A549 treated with Hydrocortisone at 1 μM for 4 hours (cell line): ENCODE results near the gene PCDHA3. TPM values are rescaled to one million over a fixed set of nuclear protein-coding genes. Genes with fewer than 3 reads are reported as not detected.

ENCODE experiments used
- total RNA-seq: library from RNA; stranded (reverse); fragments of 200-300 nt; extraction: Qiagen RNA extraction; gene quantifications from 5 replicates; pipeline ENCODE4 v1.2.3, GENCODE V29; 2022

PCDHA3 gene
- total RNA-seq: 0.66 to 1.0 TPM (median 0.82 TPM) in 5 replicates

DNA sequence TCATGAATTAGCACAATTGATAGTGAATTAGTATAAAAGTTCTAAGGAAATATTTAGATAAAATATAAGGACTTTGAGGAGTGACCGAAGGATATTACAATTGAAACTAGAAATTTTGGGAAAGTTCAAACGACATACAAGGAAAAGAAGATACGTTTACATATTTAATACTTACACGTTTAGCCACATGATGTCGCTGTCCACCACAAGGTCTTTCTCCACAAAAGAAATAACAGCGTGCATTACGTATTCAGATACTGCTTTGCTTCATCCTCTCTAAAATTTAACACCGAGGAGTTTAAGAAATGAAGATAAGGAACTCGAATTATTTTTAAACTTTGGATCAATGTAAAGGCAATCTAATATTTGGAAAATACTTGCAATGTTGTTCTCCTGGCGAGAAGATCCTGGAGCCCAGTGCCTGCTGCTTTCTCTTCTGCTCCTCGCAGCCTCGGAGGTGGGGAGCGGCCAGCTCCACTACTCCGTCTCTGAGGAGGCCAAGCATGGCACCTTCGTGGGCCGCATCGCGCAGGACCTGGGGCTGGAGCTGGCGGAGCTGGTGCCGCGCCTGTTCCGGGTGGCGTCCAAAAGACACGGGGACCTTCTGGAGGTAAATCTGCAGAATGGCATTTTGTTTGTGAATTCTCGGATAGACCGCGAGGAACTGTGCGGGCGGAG lies at the start of gene PCDHA3:
TSS of gene PCDHA3 (plus strand) at position 242 of the 678 bp plus-strand sequence.

DNA sequence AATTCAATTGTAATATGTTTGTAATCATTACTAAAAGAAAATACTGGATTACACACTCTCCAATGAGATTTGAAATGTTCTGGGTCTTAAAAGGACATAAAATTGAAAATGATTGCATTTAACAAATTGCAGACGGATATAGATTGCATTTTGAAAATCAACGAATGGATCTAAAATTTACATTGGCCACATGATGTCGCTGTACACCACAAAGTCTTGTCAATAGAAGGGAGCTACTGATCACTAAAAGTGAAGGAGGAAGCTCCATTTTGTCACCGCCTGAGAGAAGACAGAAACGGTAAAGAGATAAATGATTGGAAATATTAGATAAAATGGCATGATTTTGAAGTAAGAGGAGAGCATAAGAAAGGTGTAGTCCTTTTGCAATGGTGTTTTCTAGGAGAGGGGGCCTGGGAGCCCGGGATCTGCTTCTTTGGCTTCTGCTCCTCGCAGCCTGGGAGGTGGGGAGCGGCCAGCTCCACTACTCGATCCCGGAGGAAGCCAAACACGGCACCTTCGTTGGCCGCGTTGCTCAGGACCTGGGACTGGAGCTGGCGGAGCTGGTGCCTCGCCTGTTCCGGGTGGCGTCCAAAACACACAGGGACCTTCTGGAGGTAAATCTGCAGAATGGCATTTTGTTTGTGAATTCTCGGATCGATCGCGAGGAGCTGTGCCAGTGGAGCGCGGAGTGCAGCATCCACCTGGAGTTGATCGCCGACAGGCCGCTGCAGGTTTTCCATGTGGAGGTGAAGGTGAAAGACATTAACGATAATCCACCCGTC lies 14.8 kb upstream of the PCDHA3 start, which contains the start of gene PCDHA1:
TSS of gene PCDHA1 (plus strand) at position 236 of the 782 bp plus-strand sequence.

GRCh38 chr5:140794595-140795258 lies 6.1 kb upstream of the PCDHA3 start, which contains the start of gene PCDHA2:
Gene PCDHA2, plus strand, starts transcription at chr5:140794852.

GRCh38 chr5:140806834-140807775 lies 6.2 kb downstream of the PCDHA3 start, which contains the start of gene PCDHA4:
Gene PCDHA4, plus strand, starts transcription at chr5:140807068.

GRCh38 chr5:140821375-140822280 lies 20.8 kb downstream of the PCDHA3 start, which contains the start of gene PCDHA5:
Gene PCDHA5, plus strand, starts transcription at chr5:140821613.

DNA sequence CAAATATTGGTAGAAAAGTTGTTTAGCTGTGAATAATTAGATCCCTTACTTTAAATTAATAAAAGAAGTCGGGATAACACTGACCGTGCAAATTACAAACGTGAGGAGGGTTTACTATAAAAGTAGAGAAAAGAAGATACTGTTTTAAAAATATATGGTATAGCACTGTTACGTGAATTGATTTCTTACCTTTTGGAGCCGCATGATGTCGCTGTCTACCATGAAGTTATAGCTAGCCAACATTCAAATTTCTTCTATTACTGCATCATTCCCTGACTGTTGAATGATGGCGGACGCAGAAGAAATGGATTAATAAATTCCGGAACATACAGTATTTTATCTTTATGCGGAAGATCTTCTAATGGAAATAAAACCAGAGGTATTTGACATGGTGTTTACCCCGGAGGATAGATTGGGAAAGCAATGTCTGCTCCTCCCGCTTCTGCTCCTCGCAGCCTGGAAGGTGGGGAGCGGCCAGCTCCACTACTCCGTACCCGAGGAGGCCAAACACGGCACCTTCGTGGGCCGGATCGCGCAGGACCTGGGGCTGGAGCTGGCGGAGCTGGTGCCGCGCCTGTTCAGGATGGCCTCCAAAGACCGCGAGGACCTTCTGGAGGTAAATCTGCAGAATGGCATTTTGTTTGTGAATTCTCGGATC lies 27.0 kb downstream of the PCDHA3 start, which contains the start of gene PCDHA6:
TSS of gene PCDHA6 (plus strand) at position 257 of the 658 bp plus-strand sequence. CDS start at position 389, 132 bp downstream.

DNA sequence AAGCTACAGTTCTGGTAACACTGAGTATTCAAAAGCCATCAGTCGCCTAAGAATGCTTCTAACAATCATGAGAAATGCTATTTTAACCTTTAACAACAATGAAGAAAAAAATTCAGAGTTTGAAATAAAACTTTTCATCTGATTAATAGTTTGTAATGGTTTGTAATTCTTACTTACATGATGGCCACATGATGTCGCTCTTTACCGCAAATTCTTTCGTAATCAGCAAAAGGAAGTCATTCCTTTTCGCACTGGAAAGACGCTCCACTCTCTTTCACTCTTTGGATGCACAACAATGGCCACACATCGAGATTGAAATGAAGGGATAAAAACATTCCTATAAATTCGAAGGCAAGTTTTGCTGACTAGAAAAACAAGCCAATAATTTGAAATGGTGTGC lies 33.1 kb downstream of the PCDHA3 start, which contains the start of gene PCDHA7:
TSS of gene PCDHA7 (plus strand) at position 277 of the 400 bp plus-strand sequence. CDS start at position 392, 115 bp downstream.

DNA sequence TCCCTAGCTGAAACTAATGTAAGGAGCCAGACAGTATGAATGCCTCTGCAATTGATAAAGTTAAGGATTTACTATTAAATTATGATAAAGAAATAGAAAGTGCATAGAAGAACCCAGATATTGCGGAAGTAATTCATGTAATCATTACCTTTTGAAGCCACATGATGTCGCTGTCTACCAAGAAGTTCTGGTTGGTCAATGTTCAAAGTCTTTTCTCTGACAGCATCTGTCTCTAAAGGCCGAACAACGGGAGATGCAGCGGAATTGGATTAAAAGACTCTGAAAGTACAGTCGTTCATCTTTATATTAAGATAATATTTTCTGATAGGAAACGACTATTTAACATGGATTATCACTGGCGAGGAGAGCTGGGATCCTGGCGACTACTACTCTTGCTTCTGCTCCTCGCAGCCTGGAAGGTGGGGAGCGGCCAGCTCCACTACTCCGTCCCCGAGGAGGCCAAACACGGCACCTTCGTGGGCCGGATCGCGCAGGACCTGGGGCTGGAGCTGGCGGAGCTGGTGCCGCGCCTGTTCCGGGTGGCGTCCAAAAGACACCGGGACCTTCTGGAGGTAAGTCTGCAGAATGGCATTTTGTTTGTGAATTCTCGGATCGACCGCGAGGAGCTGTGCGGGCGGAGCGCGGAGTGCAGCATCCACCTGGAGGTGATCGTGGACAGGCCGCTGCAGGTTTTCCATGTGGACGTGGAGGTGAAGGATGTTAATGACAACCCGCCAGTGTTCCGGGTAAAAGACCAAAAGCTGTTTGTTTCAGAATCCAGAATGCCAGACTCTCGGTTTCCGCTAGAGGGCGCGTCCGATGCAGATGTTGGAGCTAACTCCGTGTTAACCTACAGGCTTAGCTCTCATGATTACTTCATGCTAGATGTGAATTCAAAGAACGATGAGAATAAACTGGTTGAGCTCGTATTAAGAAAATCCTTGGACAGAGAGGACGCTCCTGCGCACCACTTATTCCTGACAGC lies 40.4 kb downstream of the PCDHA3 start, which contains the start of gene PCDHA8:
TSS of gene PCDHA8 (plus strand) at position 210 of the 985 bp plus-strand sequence. CDS start at position 345, 135 bp downstream.

GRCh38 chr5:140848139-140849102 lies 47.6 kb downstream of the PCDHA3 start, which contains the start of gene PCDHA9:
Gene PCDHA9, plus strand, starts transcription at chr5:140848382. Its CDS starts 114 bp downstream, at chr5:140848496.

Other genes with a start within 250 kb of the PCDHA3 start
- 32.5 to 53.2 TPM (median 46.8 TPM) in 5 replicates for gene SRA1, start 243.6 kb upstream of the PCDHA3 start, total RNA-seq
- gene APBB3, start 236.5 kb upstream of the PCDHA3 start, total RNA-seq: 5.3 to 7.1 TPM (median 6.4 TPM) in 5 replicates
- 73.1 to 91.2 TPM (median 80.5 TPM) in 5 replicates for gene SLC35A4, start 236.2 kb upstream of the PCDHA3 start, total RNA-seq
- gene CD14, start 167.9 kb upstream of the PCDHA3 start, total RNA-seq: 3.3 to 4.5 TPM (median 4.1 TPM) in 5 replicates
- 9.2 to 12.7 TPM (median 12.2 TPM) in 5 replicates for gene TMCO6, start 161.6 kb upstream of the PCDHA3 start, total RNA-seq
- gene NDUFA2, start 153.4 kb upstream of the PCDHA3 start, total RNA-seq: 84.6 to 130 TPM (median 123 TPM) in 5 replicates
- 84.3 to 119 TPM (median 87.4 TPM) in 5 replicates for gene IK, start 153.2 kb upstream of the PCDHA3 start, total RNA-seq
- gene WDR55, start 136.2 kb upstream of the PCDHA3 start, total RNA-seq: 27.2 to 34.7 TPM (median 29.0 TPM) in 5 replicates
- gene DND1, start 127.5 kb upstream of the PCDHA3 start, total RNA-seq: 0.47 to 0.94 TPM (median 0.70 TPM) in 5 replicates
- gene HARS1, start 109.7 kb upstream of the PCDHA3 start, total RNA-seq: 73.7 to 90.7 TPM (median 77.1 TPM) in 5 replicates
- gene HARS2, start 109.6 kb upstream of the PCDHA3 start, total RNA-seq: 34.4 to 44.5 TPM (median 36.9 TPM) in 5 replicates
- gene ZMAT2, start 100.6 kb upstream of the PCDHA3 start, total RNA-seq: 79.9 to 111 TPM (median 84.2 TPM) in 5 replicates
- 0.14 to 0.29 TPM (median 0.23 TPM) in 5 replicates for gene PCDHA1, start 14.9 kb upstream of the PCDHA3 start, total RNA-seq
- 0.06 to 0.08 TPM (median 0.06 TPM) in 3 of 5 replicates, not detected in the others for gene PCDHA2, start 6.2 kb upstream of the PCDHA3 start, total RNA-seq
- gene PCDHA4, start 6.0 kb downstream of the PCDHA3 start, total RNA-seq: 1.1 to 1.9 TPM (median 1.9 TPM) in 5 replicates
- 0.70 to 1.1 TPM (median 0.76 TPM) in 5 replicates for gene PCDHA5, start 20.6 kb downstream of the PCDHA3 start, total RNA-seq
- gene PCDHA6, start 26.9 kb downstream of the PCDHA3 start, total RNA-seq: 0.05 to 0.08 TPM (median 0.08 TPM) in 3 of 5 replicates, not detected in the others
- 0.05 to 0.16 TPM (median 0.09 TPM) in 5 replicates for gene PCDHA7, start 33.2 kb downstream of the PCDHA3 start, total RNA-seq
- 0.05 to 0.09 TPM (median 0.06 TPM) in 4 of 5 replicates, not detected in the other for gene PCDHA8, start 40.1 kb downstream of the PCDHA3 start, total RNA-seq
- gene PCDHA9, start 47.3 kb downstream of the PCDHA3 start, total RNA-seq: not detected in 5 replicates
- 0.01 to 0.03 TPM (median 0.02 TPM) in 3 of 5 replicates, not detected in the others for gene PCDHA10, start 54.8 kb downstream of the PCDHA3 start, total RNA-seq
- 0.07 to 0.30 TPM (median 0.17 TPM) in 5 replicates for gene PCDHA11, start 67.9 kb downstream of the PCDHA3 start, total RNA-seq
- 2.7 to 3.6 TPM (median 2.8 TPM) in 5 replicates for gene PCDHA12, start 74.3 kb downstream of the PCDHA3 start, total RNA-seq
- 0.06 to 0.10 TPM (median 0.08 TPM) in 3 of 5 replicates, not detected in the others for gene PCDHA13, start 81.1 kb downstream of the PCDHA3 start, total RNA-seq
- gene PCDHAC1, start 125.2 kb downstream of the PCDHA3 start, total RNA-seq: 1.8 to 2.5 TPM (median 2.2 TPM) in 5 replicates
- gene PCDHAC2, start 165.4 kb downstream of the PCDHA3 start, total RNA-seq: 3.3 to 4.9 TPM (median 3.7 TPM) in 5 replicates